Mesenteric fat pad (tissue), 1 donor: ENCODE results near the gene CTSS. TPM values are rescaled to one million over a fixed set of nuclear protein-coding genes. Genes with fewer than 3 reads are reported as not detected.
"Not testable (repeated sequence)": the region's sequence is repeated elsewhere in the genome, so short reads cannot be mapped to it uniquely, and the experiment has no call there.

ENCODE experiments used
- DNase-seq: peaks from one replicate; pipeline ENCODE4 v3.0.0-alpha.2; 2020; ENCODE audit warnings: low spot score
- total RNA-seq: library from RNA; stranded (reverse); fragmentation: NEBNext Ultra II Directional; extraction: Animal tissue kit (Norgen Biotek cat#: 25700); gene quantifications from one replicate; pipeline ENCODE4 v1.2.1, GENCODE V29; 2021
- donor health status: DM: yes; HTN: yes; CAD: no.

CTSS gene
- total RNA-seq, 1 donor from 2014 or later: 173 TPM

DNA sequence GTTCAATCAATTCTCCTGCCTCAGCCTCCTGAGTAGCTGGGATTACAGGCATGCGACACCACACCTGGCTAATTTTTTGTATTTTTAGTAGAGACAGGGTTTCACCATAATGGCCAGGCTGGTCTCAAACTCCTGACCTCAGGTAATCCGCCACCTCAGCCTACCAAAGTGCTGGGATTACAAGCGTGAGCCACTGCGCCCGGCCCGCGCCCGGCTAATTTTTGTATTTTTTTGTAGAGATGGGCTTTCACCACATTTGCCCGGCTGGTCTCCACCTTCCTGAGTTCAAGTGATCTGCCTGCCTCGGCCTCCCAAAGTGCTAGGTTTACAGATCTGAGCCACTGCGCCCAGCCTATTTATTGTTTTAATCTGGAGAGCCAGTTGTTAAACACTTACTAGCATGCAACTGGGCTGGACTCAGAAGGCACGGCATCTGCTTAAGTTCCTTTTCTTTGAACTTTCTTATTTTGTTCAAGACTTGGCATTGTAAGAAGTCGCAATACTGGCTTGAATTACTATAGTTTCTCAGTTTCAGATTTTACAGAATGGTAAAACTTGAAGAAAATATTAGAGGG lies 10.4 kb upstream of the CTSS start:
- not testable (repeated sequence) for DNase-seq

DNA sequence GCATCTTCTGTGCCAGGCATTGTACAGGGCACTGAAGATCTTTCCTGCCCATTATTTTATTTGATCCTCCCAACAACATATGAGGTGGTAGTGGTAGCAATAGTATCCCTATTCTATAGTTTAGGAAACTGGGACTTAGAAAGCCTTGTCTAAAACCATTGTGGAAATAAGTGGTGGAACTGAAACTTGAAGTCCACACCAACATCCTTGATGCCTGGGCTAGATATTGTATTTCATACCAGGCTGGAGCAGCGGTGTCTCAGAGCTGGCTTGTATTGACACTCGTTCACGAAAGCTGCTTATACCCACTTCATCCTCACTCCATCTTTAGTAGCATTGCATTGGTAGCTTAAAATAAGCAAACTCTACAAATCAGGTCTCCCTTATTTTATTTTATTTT lies 9.7 kb upstream of the CTSS start:
- DNase-seq: no peak

DNA sequence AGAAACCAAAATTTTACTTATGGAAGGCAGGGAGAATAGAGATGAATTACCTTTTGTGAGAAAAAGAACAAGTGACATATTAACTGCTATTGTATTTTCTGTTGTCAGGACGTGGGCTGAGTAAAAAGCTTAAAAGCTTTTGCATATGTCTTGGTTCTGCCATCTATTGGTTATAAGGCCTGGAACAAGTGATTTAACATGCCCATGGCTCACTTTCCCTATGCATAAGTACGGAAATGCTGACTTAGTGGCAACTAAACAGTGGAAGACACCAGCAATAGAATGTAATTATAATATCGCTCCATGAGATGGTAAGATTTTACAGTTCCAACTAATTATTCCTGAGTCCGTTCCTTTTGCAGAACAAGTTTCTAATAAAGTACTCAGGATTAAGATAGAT lies 6.7 kb upstream of the CTSS start:
- DNase-seq: no peak

DNA sequence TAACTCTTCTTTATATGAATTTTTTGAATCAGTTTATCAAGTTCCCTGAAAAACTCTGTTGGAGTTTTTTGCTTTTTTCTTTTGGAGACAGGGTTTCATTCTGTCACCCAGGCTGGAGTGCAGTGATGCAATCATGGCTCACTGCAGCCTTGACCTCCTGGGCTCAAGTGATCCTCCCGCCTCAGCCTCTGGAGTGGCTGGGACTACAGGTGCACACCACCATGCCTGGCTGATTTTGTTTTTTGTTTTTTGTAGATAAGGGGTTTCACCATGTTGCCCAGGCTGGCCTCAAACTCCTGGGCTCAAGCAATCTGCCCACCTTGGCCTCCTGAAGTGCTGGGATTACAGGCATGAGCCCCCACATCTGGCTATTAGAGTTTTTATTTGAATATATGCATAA lies 2.1 kb upstream of the CTSS start:
- DNase-seq: not testable (repeated sequence)

DNA sequence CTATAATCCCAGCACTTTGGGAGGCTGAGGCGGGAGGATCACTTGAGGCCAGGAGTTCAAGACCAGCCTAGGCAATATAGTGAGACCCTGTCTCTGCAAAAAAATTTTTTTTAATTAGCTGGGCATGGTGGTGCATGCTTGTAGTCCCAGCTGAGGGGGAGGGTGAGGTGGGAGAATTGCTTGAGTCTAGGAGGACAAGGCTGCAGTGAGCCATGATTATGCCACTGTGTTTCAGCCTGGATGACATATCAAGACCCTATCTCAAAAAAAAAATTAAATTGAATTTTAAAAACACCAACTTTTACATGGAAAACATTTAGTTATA lies 361 bp upstream of the CTSS start:
- not testable (repeated sequence) for DNase-seq

DNA sequence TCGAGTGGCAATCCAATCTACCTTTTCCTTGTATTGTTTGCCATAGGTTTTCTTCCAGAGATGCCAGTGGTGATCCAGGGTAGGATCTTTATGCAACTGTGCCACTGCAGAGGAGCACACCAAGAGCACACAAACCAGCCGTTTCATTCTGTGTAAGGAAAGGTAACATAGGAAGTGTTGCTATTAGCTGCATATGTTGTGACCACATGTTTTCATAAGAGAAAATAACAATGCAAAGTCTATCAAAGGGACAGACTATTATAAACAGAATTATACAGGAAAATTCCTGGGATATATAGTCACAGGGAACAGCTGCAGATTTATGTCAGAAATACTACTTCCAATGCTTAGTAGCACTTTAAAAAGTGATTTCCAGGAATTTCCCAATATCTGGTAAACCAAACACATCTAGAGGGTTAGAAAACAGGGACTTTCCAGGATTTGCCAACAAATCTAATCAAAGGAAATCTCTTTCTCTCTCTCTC lies 919 bp downstream of the CTSS start:
- no peak for DNase-seq

DNA sequence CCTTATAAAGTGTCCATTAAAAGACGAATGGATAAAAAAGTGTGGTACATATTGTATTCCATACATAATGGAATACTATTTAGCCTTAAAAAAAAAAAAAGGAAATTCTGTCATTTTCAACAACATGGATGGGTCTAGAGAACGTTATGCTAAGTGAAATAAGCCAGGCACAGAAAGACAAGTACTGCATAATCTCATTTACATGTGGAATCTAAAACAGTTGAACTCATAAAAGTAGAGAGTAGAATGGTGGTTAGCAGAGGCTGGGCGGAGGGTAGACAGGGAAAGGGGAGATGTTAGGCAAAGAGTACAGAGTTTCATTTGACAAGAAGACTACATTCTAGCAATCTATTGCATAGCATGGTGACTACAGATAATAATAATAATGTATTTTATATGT lies 2.6 kb downstream of the CTSS start:
- no peak for DNase-seq

DNA sequence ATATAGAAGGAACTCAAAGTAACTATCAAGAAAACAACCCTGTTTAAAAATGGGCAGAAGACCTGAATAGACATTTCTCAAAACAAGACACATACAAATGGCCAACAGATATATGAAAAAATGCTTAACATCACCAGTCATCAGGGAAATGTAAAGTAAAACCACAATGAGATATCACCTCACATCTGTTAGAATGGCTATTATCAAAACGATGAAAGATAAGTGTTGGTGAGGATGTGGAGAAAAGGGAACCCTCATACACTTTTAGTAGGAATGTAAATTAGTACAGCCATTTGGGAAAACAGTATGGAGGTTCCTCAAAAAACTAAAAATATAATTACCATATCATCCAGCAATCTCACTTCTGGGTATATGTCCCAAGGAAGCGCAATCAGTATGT lies 3.0 kb downstream of the CTSS start:
- DNase-seq: no peak

DNA sequence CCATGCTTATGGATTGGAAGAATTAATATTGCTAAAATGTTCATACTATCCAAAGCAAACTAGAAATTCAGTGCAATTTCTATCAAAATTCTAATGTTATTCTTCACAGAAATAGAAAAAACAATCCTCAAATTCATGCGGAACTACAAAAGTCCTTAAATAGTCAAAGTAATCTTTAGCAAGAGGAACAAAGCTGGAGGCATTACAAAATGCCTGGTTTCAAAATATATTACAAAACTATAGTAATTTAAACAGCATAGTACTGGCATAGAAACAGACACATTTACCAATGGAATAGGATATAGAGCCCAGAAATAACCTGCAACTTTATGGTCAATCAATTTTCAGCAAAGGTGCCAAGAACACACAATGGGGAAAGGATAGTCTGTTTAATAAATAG lies 3.8 kb downstream of the CTSS start:
- no peak for DNase-seq

DNA sequence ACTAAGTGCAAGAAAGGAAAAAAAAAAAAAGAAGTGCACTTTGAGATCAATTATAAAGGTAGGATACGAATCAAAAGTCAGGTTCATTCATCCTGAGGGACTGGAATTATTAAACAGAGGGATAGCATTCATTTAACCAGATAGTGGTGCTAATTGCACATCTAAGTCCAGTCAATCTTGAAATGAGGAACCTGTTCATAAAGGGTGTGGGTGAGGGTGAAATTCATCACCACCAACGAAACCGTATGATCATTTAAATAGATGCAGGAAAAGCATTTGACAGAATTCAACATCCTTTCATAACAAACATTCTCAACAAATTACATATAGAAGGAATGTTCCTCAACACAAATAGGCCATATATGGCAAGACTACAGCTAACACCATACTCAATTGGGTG lies 5.6 kb downstream of the CTSS start:
- DNase-seq: no peak

DNA sequence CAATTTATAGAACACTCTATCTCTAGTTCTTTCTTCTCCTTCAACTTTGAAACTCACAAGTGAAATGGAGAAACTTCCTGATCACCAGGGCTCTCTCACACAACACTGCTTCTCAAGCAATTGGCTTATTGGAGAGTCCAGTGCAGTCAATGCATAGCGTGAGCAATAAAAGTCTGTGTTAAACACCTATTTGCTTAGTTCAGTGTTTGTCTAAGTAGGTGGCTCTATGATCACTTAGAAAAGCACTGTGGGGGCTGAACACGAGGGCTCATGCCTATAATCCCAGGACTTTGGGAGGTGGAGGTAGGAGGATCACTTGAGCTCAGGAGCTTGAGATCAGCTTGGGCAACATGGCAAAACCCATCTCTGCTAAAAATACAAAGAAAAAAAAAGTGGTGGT lies 12.2 kb downstream of the CTSS start:
- DNase-seq: no peak

DNA sequence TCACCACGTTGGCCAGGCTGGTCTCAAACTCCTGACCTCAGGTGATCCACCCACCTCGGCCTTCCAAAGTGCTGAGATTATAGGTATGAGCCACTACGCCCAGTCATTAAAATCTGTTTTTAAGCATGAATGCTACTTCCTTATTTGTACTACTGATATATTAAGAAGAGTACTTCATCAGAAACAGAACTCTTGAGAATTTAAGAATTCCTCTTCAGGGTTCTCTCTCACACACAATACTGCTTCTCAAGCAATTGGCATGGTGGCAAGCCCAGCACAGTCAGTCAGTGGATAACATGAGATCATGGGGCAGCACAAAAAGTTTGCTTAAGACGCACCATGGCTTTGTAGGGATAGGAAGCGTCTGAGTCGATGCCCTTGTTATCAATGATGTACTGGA lies 14.1 kb downstream of the CTSS start:
- DNase-seq: no peak

DNA sequence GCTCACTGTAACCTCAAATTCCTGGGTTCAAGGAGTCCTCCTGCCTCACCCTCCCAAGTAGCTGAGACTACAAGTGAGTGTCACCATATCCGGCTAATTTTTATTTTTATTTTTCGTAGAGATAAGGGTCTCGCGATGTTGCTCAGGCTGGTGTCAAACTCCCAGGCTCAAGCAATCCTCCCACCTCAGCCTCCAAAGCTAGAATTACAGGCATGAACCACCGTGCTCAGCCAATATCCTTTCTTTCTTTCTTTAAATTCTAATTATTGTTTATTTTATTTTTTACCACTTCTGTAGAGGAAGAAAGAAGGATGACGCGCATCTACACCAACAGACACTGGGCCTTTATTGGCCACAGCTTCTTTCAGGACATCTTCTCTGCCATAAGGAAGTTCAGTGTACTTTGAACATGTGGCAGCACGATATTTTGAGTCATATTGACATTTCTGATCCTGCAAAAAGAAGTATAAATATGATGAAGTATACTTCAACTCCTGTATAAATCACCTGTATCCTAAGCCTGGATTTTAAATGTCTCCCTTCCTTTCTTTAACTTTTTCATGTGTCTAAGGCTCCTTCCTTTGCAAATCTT lies 15.8 kb downstream of the CTSS start:
- DNase-seq: no peak

DNA sequence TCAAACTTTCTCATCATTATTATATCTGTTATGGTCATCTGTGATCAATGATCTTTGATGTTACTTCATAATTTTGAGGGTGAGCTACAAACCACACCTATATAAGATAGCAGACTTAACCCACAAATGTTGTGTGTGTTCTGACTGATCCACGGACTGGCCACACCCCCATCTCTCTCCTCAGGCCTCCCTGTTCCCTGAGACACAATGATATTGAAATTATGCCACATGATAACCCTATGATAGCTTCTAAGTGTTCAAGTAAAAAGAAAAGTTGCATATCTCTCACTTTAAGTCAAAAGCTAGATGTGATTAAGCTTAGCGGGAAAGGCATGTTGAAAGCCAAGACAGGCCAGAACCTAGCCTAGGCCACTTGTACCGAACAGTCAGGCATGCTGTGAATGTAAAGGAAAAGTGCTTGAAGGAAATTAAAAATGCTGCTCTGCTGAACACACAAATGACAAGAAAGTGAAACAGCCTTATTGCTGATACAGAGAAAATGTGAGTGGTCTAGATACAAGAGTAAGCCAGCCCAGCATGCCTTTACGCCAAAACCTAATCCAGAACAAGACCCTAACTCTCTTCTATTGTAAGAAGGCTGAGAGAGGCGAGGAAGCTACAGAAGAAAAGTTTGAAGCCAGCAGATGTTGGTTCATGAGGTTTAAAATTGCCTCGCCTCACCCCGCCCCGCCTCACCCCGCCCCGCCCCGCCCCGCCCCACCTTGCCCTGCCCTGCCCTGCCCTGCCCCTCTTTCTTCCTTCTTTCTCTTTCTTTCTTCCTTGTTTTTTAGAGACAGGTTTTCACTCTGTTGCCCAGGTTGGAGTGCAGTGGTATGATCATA lies 16.5 kb downstream of the CTSS start:
- DNase-seq: no peak

DNA sequence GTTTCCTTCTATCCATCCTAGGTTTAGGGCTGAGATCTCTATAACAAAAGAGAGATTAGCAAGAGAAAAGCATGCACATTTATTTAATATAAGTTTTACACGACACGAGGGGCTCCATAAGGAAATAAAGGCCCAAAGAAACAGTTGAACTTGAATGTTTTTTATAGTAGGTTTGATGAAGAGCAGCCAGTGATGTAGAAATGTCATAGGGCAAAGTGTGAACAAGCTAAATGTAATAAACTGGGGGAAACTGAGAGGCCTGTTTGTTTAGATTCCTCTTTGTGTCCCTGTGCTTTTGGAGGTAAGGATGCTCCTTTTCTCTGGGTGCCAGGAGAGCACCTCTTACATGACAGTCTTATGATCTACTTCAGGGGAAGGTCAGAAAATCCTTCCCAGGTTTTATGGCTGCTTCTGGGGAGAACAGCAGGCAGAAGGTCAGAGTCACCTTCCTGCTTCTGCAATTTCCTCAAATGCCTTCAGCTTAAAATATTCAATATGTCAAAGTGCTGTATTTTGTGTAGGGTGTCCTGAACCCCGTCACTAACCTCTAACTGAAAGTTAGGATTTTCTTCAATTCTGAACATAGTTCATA lies 35.4 kb downstream of the CTSS start:
- no peak for DNase-seq

DNA sequence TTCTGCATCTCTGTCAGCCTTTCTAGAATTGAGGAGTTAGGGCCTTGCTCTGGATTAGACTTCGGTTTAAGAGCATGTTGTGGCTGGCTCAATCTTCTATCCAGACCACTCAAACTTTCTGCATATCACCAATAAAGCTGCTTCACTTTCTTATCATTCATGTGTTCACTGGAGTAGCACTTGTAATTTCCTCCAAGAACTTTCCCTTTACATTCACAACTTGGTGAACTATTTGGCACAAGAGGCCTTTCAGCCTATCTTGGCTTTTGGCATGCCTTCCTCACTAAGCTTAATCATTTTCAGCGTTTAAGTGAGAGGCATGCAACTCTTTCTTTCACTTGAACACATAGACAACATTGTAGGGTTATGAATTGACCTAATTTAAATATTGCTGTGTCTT lies 41.2 kb downstream of the CTSS start:
- DNase-seq: no peak

DNA sequence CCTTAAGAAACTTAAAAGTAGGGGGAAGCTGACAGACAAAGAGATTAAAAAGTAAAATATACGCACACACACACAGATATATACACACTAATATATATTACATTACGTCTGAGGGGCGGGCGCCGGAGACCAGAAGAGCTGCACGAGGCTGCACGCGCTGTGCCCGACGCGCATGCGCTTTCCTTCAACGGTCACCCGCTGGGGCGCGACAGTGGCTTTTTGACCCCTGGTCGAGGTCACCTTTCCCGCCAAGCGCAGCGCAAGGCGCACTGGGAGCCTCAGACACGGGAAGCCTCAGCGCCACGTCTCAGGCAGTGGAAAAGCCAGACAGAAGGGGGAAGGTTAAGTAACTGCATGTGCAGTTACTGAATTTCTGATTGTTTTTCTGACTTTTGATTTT lies 44.9 kb downstream of the CTSS start, which contains the start of gene HORMAD1:
TSS of gene HORMAD1 (minus strand) at position 193 of the 400 bp plus-strand sequence. CDS start 1,390 bp downstream, outside the sequence.
- DNase-seq: no peak

DNA sequence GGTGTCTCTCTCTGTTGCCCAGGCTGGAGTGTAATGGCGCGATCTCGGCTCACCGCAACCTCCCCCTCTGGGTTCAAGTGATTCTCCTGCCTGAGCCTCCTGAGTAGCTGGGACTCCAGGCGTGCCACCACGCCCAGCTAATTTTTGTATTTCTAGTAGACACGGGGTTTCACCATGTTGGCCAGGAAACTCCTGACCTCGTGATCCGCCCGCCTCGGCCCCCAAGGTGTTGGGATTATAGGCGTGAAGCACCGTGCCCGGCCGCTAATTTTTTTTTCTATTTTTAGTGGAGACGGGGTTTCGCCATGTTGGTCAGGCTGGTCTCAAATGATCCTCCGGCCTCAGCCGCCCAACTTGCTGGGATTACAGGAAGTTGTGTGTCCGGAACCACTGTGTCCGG lies 45.5 kb downstream of the CTSS start:
- DNase-seq: no peak

DNA sequence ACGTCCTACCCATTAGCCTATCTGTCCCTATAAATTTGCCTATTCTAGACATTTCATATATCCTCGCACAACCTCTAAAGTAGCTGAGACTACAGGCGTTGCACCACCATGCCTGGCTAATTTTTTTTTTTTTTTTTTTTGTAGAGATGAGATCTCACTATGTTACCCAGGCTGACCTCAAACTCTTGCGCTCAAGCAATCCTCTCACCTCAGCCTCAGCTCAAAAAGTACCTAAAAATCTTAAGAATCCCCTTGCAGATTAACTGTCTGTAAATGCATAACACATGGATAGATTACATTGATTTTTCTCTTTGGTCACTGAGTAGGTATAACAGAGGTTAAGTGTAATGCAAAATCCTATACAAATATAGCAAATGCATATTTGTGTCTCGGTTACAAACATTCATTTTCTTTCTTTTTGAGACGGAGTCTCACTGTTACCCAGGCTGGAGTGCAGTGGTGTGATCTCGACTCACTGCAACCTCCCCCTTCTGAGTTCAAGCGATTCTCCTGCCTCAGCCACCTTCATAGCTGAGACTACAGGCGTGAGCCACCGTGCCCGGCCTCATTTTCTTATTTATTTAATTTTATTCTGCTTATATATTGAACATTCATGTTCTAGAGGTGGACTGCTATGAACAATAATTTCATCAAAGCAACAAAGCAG lies 47.2 kb downstream of the CTSS start:
- DNase-seq: no peak

DNA sequence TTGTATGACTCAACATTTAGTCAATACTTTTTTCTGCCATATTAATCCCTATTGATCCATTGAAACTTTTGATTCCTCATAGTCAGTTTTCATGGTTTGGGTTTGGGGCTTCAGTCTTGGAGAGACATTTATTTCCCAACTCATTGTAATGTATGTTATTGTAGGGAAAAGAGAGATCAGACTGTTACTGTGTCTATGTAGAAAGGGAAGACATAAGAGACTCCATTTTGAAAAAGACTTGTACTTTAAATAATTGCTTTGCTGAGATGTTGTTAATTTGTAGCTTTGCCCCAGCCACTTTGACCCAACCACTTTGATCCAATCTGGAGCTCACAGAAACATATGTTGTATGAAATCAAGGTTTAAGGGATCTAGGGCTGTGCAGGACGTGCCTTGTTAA lies 56.5 kb downstream of the CTSS start:
- not testable (repeated sequence) for DNase-seq

DNA sequence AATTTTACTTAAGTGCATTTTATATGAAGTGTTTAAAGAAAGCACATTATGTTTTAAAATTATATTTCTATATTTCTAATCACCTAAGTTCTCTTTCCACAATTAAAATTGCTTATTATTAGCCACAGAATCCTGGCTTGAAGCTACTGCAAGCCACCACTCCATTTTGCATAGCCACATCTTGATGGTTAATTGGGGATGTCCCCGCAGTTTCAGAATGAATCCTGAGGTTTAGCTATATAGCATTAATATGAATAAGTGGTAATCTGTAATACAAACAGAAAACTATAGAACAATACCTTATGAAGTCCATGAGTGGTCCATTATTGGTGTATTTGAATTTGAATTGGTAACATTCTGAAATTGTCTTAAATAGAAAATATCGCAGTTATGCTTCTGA lies 57.0 kb downstream of the CTSS start:
- no peak for DNase-seq

DNA sequence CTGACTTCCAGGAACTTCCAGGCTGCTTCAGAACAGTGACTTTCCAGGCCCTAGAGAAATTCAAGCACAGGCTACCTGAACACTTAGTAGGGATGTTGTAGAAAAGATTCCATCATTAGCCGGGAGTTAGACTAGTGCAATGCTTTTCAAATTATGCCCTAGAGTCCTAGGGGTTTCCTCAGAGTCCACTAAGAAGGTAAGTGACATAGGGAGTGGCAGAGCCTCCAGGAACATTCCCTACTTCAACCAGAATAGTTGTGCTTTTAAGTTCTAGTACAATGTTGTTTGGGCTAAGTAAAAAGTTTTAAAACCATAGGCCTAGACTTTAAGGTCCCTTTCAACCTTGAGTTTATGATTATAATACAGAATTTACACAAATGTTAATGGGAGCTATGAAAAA lies 59.5 kb downstream of the CTSS start:
- no peak for DNase-seq
